SK-N-SH treated with all-trans-retinoic acid at 6 μM for 48 hours (cell line): ENCODE data around the gene CNTD1.

Experiments used
- ATAC-seq: fragments of 200-7000 bp; cut with Tn5 transposase; 3 replicates; pipeline ENCODE4 v1.9.1; 2020; ENCODE audit warnings: mild to moderate bottlenecking, moderate library complexity
- BACH2 ChIP-seq: fragments of 250-450 bp; sonication (Bioruptor Pico); IDR thresholded peaks from 2 replicates; pipeline ENCODE4 v1.9.0; 2021; ENCODE audit warnings: mild to moderate bottlenecking, borderline replicate concordance
- CSDC2 ChIP-seq: fragments of 250-450 bp; sonication (Bioruptor Pico); IDR thresholded peaks from 2 replicates; pipeline ENCODE4 v1.5.0; 2020; ENCODE audit warnings: mild to moderate bottlenecking, moderate library complexity
- ESRRG ChIP-seq: fragments of 250-450 bp; sonication (Bioruptor Pico); IDR thresholded peaks from 2 replicates; pipeline ENCODE4 v1.6.1; 2021; ENCODE audit warnings: mild to moderate bottlenecking
- GLIS3 ChIP-seq: fragments of 250-450 bp; sonication (Bioruptor Pico); IDR thresholded peaks from 2 replicates; pipeline ENCODE4 v1.5.0; 2020; ENCODE audit warnings: mild to moderate bottlenecking, moderate library complexity
- ISL1 ChIP-seq: fragments of 250-450 bp; sonication (Bioruptor Pico); IDR thresholded peaks from 2 replicates; pipeline ENCODE4 v2.1.2; 2022; ENCODE audit warnings: mild to moderate bottlenecking, moderate library complexity
- OSR1 ChIP-seq: fragments of 250-450 bp; sonication (Bioruptor Pico); IDR thresholded peaks from 2 replicates; pipeline ENCODE4 v1.8.0; 2022; ENCODE audit warnings: moderate library complexity, mild to moderate bottlenecking, inconsistent platforms
- RARB ChIP-seq: fragments of 250-450 bp; sonication (Bioruptor Pico); IDR thresholded peaks from 2 replicates; pipeline ENCODE4 v1.8.0; 2021; ENCODE audit warnings: mild to moderate bottlenecking, moderate library complexity
- SNAI2 ChIP-seq: fragments of 250-450 bp; sonication (Bioruptor Pico); IDR thresholded peaks from 2 replicates; pipeline ENCODE4 v1.5.0; 2020; ENCODE audit warnings: mild to moderate bottlenecking, moderate library complexity
- TCF4 ChIP-seq: fragments of 250-450 bp; sonication (Bioruptor Pico); IDR thresholded peaks from 2 replicates; pipeline ENCODE4 v1.8.0; 2021; ENCODE audit warnings: mild to moderate bottlenecking, moderate library complexity, borderline replicate concordance
- TOX ChIP-seq: fragments of 250-450 bp; sonication (Bioruptor Pico); IDR thresholded peaks from 2 replicates; pipeline ENCODE4 v1.8.0; 2021; ENCODE audit warnings: mild to moderate bottlenecking, moderate library complexity, borderline replicate concordance
- ZC3H10 ChIP-seq: fragments of 250-450 bp; sonication (Bioruptor Pico); IDR thresholded peaks from 2 replicates; pipeline ENCODE4 v1.5.1; 2021; ENCODE audit warnings: mild to moderate bottlenecking, moderate library complexity
- ZFP3 ChIP-seq: fragments of 250-450 bp; sonication (Bioruptor Pico); IDR thresholded peaks from 2 replicates; pipeline ENCODE4 v1.5.0; 2020; ENCODE audit warnings: mild to moderate bottlenecking, moderate library complexity
- ZNF565 ChIP-seq: fragments of 450-650 bp; formaldehyde crosslinking; conservative IDR thresholded peaks from 2 replicates; pipeline ENCODE4 v1.5.0; 2020; ENCODE audit warnings: low read depth, mild to moderate bottlenecking, moderate library complexity
- ZNF70 ChIP-seq: fragments of 450-650 bp; formaldehyde crosslinking; IDR thresholded peaks from 2 replicates; pipeline ENCODE4 v1.5.0; 2020; ENCODE audit warnings: mild to moderate bottlenecking, moderate library complexity
- ZNF8 ChIP-seq: fragments of 450-650 bp; formaldehyde crosslinking; IDR thresholded peaks from 2 replicates; pipeline ENCODE4 v1.5.0; 2020; ENCODE audit warnings: mild to moderate bottlenecking, moderate library complexity
- TF ChIP-seq, protein P1 (sequence below): fragments of 250-450 bp; sonication (Bioruptor Pico); IDR thresholded peaks from 2 replicates; pipeline ENCODE4 v1.5.1; 2020; ENCODE audit warnings: low read depth, mild to moderate bottlenecking, moderate library complexity
- TF ChIP-seq, protein P2 (sequence below): fragments of 250-450 bp; sonication (Bioruptor Pico); IDR thresholded peaks from 2 replicates; pipeline ENCODE4 v1.5.0; 2020; ENCODE audit warnings: mild to moderate bottlenecking, moderate library complexity
- TF ChIP-seq, protein P3 (sequence below): fragments of 250-450 bp; sonication (Bioruptor Pico); IDR thresholded peaks from 2 replicates; pipeline ENCODE4 v1.8.0; 2021; ENCODE audit warnings: low read depth, mild to moderate bottlenecking, moderate library complexity, borderline replicate concordance
- TF ChIP-seq, protein P4 (sequence below): fragments of 250-450 bp; sonication (Bioruptor Pico); IDR thresholded peaks from 2 replicates; pipeline ENCODE4 v1.8.0; 2020; ENCODE audit warnings: mild to moderate bottlenecking, moderate library complexity, borderline replicate concordance
- TF ChIP-seq, protein P5 (sequence below): fragments of 250-450 bp; sonication (Bioruptor Pico); IDR thresholded peaks from 2 replicates; pipeline ENCODE4 v1.5.1; 2021; ENCODE audit warnings: mild to moderate bottlenecking, moderate library complexity

Gene CNTD1

DNA sequence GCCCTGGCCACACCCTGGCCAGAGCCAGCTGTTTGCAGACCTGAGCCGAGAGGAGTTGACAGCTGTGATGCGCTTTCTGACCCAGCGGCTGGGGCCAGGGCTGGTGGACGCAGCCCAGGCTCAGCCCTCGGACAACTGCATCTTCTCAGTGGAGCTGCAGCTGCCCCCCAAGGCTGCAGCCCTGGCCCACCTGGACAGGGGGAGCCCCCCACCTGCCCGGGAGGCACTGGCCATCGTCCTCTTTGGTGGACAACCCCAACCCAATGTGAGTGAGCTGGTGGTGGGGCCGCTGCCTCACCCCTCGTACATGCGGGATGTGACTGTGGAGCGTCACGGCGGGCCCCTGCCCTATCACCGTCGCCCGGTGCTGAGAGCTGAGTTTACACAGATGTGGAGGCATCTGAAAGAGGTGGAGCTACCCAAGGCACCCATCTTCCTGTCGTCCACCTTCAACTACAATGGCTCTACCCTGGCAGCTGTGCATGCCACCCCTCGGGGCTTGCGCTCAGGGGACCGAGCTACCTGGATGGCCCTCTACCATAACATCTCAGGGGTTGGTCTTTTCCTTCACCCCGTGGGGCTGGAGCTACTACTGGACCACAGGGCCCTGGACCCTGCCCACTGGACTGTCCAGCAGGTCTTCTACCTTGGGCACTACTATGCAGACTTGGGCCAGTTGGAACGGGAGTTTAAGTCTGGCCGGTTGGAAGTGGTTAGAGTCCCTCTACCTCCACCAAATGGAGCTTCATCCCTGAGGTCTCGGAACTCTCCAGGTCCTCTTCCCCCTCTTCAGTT, 46.3 kb downstream of the CNTD1 start:
- ATAC-seq: no peak
- TF ChIP-seq, protein P1, sequence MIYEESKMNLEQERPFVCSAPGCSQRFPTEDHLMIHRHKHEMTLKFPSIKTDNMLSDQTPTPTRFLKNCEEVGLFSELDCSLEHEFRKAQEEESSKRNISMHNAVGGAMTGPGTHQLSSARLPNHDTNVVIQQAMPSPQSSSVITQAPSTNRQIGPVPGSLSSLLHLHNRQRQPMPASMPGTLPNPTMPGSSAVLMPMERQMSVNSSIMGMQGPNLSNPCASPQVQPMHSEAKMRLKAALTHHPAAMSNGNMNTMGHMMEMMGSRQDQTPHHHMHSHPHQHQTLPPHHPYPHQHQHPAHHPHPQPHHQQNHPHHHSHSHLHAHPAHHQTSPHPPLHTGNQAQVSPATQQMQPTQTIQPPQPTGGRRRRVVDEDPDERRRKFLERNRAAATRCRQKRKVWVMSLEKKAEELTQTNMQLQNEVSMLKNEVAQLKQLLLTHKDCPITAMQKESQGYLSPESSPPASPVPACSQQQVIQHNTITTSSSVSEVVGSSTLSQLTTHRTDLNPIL (CRISPR knock-in tag): no peak
- TF ChIP-seq ESRRG (CRISPR knock-in tag) (no peak), ZNF8 (no peak), ZC3H10 (CRISPR knock-in tag) (no peak), TOX (no peak), RARB (CRISPR knock-in tag) (no peak), GLIS3 (CRISPR knock-in tag) (no peak), ZNF565 (CRISPR knock-in tag) (no peak), ZNF70 (CRISPR knock-in tag) (no peak), OSR1 (no peak), CSDC2 (CRISPR knock-in tag) (no peak), SNAI2 (no peak), TCF4 (CRISPR knock-in tag) (no peak), ISL1 (CRISPR knock-in tag) (no peak), ZFP3 (CRISPR knock-in tag) (no peak)
- TF ChIP-seq, protein P2, sequence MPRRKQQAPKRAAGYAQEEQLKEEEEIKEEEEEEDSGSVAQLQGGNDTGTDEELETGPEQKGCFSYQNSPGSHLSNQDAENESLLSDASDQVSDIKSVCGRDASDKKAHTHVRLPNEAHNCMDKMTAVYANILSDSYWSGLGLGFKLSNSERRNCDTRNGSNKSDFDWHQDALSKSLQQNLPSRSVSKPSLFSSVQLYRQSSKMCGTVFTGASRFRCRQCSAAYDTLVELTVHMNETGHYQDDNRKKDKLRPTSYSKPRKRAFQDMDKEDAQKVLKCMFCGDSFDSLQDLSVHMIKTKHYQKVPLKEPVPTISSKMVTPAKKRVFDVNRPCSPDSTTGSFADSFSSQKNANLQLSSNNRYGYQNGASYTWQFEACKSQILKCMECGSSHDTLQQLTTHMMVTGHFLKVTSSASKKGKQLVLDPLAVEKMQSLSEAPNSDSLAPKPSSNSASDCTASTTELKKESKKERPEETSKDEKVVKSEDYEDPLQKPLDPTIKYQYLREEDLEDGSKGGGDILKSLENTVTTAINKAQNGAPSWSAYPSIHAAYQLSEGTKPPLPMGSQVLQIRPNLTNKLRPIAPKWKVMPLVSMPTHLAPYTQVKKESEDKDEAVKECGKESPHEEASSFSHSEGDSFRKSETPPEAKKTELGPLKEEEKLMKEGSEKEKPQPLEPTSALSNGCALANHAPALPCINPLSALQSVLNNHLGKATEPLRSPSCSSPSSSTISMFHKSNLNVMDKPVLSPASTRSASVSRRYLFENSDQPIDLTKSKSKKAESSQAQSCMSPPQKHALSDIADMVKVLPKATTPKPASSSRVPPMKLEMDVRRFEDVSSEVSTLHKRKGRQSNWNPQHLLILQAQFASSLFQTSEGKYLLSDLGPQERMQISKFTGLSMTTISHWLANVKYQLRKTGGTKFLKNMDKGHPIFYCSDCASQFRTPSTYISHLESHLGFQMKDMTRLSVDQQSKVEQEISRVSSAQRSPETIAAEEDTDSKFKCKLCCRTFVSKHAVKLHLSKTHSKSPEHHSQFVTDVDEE: no peak
- TF ChIP-seq, protein P3, sequence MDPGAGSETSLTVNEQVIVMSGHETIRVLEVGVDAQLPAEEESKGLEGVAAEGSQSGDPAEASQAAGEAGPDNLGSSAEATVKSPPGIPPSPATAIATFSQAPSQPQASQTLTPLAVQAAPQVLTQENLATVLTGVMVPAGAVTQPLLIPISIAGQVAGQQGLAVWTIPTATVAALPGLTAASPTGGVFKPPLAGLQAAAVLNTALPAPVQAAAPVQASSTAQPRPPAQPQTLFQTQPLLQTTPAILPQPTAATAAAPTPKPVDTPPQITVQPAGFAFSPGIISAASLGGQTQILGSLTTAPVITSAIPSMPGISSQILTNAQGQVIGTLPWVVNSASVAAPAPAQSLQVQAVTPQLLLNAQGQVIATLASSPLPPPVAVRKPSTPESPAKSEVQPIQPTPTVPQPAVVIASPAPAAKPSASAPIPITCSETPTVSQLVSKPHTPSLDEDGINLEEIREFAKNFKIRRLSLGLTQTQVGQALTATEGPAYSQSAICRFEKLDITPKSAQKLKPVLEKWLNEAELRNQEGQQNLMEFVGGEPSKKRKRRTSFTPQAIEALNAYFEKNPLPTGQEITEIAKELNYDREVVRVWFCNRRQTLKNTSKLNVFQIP (CRISPR knock-in tag): no peak
- TF ChIP-seq, protein P4, sequence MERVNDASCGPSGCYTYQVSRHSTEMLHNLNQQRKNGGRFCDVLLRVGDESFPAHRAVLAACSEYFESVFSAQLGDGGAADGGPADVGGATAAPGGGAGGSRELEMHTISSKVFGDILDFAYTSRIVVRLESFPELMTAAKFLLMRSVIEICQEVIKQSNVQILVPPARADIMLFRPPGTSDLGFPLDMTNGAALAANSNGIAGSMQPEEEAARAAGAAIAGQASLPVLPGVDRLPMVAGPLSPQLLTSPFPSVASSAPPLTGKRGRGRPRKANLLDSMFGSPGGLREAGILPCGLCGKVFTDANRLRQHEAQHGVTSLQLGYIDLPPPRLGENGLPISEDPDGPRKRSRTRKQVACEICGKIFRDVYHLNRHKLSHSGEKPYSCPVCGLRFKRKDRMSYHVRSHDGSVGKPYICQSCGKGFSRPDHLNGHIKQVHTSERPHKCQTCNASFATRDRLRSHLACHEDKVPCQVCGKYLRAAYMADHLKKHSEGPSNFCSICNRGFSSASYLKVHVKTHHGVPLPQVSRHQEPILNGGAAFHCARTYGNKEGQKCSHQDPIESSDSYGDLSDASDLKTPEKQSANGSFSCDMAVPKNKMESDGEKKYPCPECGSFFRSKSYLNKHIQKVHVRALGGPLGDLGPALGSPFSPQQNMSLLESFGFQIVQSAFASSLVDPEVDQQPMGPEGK (CRISPR knock-in tag): no peak

DNA sequence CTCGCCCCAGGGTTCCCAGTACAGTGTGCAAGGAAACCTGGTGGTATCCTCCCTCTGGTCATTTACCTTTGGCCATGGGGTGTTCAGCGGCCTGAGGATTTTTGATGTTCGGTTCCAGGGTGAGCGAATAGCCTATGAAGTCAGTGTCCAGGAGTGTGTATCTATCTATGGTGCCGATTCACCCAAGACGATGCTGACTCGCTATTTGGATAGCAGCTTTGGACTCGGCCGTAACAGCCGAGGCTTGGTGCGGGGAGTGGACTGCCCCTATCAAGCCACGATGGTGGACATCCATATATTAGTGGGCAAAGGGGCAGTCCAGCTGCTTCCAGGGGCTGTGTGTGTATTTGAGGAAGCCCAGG, 46.9 kb downstream of the CNTD1 start:
- ATAC-seq: no peak
- no peak for TF ChIP-seq BACH2
- TF ChIP-seq ISL1 (CRISPR knock-in tag): no peak
- TF ChIP-seq, protein P2: no peak

DNA sequence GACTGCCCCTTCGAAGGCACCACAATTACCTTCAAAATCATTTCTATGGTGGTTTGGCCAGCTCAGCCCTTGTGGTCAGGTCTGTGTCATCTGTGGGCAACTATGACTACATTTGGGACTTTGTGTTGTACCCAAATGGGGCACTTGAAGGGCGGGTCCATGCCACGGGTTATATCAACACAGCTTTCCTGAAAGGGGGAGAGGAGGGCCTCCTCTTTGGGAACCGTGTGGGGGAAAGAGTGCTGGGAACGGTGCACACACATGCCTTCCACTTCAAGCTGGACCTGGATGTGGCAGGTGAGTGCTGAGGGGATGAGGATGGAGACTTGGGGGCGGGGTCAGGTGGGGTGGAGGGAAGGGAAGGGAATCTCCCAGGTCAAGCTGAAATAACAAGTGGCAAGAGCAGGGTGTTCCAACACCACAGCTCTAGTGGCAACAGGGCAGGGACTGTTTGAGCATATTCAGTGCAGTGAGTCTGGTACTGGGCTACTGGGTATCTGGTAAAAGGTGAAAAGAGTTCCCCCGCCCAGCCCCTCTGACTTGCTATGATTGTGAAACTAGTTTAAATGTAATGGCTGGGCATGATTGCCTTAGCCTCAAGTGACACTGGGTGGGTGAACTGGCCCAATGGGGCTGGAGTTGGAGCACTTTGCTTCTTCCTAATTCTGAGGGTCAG, 47.4 kb downstream of the CNTD1 start:
- peak; percentile 5; the same call in 1 of the 3 replicates for ATAC-seq
- no peak for TF ChIP-seq ZNF70 (CRISPR knock-in tag)
- no peak for TF ChIP-seq ISL1 (CRISPR knock-in tag)
- TF ChIP-seq, protein P4 (CRISPR knock-in tag): no peak
- TF ChIP-seq, protein P5, sequence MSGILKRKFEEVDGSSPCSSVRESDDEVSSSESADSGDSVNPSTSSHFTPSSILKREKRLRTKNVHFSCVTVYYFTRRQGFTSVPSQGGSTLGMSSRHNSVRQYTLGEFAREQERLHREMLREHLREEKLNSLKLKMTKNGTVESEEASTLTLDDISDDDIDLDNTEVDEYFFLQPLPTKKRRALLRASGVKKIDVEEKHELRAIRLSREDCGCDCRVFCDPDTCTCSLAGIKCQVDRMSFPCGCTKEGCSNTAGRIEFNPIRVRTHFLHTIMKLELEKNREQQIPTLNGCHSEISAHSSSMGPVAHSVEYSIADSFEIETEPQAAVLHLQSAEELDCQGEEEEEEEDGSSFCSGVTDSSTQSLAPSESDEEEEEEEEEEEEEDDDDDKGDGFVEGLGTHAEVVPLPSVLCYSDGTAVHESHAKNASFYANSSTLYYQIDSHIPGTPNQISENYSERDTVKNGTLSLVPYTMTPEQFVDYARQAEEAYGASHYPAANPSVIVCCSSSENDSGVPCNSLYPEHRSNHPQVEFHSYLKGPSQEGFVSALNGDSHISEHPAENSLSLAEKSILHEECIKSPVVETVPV (CRISPR knock-in tag): no peak
